Tibial nerve (tissue), 4 donors: ENCODE measurements around the gene AP5Z1. TPM values are rescaled to one million over a fixed set of nuclear protein-coding genes. Genes with fewer than 3 reads are reported as not detected.

Source experiments
- DNase-seq, 2 donors: peaks; one replicate each; pipeline ENCODE4 v3.0.0-alpha.2; 2019; ENCODE audit warnings: low spot score in 2 of 2
- H3K27ac ChIP-seq, 4 donors: fragments of 200-600 bp; sonication (generic) in 3 of 4; one replicate each; pipeline ENCODE4 v1.5.1; 2017 to 2019; ENCODE audit warnings: mild to moderate bottlenecking in 1 of 4
- H3K27me3 ChIP-seq, 2 donors: fragments of 200-600 bp; sonication (generic) in 1 of 2; one replicate each; pipeline versions ENCODE4 v1.5.1 to v1.6.0; 2017 to 2019
- H3K36me3 ChIP-seq, 3 donors: fragments of 200-600 bp; sonication (generic); one replicate each; pipeline ENCODE4 v1.5.1; 2018 to 2019
- H3K4me1 ChIP-seq, 4 donors: fragments of 200-600 bp; sonication (generic) in 3 of 4; one replicate each; pipeline ENCODE4 v1.5.1; 2017 to 2019
- H3K4me3 ChIP-seq, 4 donors: fragments of 200-600 bp; sonication (generic) in 3 of 4; one replicate each; pipeline ENCODE4 v1.5.1; 2017 to 2019; ENCODE audit warnings: mild to moderate bottlenecking in 1 of 4, moderate library complexity in 1 of 4
- H3K9me3 ChIP-seq, 4 donors: fragments of 200-600 bp; sonication (generic) in 3 of 4; one replicate each; pipeline ENCODE4 v1.5.1; 2017 to 2019
- EP300 ChIP-seq, 2 donors: sonication (generic); formaldehyde crosslinking; IDR thresholded peaks; one replicate each; pipeline ENCODE4 v1.6.1; 2017; ENCODE audit warnings: antibody characterized with exemption in 2 of 2, mild to moderate bottlenecking in 1 of 2
- POLR2A ChIP-seq, 2 donors: fragments of 450-650 bp; IDR thresholded peaks; one replicate each; pipeline ENCODE4 v1.6.1; 2017; ENCODE audit warnings: antibody characterized with exemption in 2 of 2, mild to moderate bottlenecking in 2 of 2, moderate library complexity in 2 of 2
- WGBS, 2 donors: methylation state at CpG; one replicate each; pipeline ENCODE4 v1.1.5; 2018; 5-methylcytosine and 5-hydroxymethylcytosine counted together
- total RNA-seq, 4 donors: library from RNA; depleted of rRNA; stranded (reverse); fragments of >200 nt; gene quantifications; one replicate each; pipeline ENCODE4 v1.1.0, GENCODE V29; 2016
- TF ChIP-seq, protein P1 (sequence below), 5 experiments: fragments of 200-600 bp in 3 of 5; fragments of 450-650 bp in 2 of 5; sonication (generic) in 3 of 5; IDR thresholded peaks; one replicate each; pipeline ENCODE4 v1.5.1; 2016 to 2019; ENCODE audit warnings: antibody characterized with exemption in 5 of 5, mild to moderate bottlenecking in 3 of 5, moderate library complexity in 2 of 5

AP5Z1 gene
- total RNA-seq, 4 donors from 2014 or later = 26.0 to 61.8 (median 40.7) TPM

DNA sequence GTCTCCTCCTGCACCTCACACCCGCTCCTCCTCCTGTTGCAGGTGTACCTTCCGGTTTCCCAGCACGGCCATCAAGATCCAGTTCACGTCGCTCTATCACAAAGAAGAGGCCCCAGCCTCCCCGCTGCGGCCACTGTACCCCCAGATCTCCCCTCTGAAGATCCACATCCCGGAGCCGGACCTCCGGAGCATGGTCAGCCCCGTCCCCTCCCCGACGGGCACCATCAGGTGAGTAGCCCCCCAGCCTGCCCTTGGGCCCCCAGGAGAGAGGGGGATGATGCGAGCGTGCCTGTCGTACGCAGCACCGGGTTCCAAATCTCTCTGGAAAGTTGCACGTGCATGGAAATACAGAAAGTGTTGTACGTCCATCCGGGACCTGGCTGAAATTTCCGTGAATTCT, 34.6 kb upstream of the AP5Z1 start:
- no peak for DNase-seq
- peaks cover 0 to 48% (median 26%) of the 10 kb centered on the region in 4 donors for H3K4me1 ChIP-seq
- TF ChIP-seq POLR2A (IDR thresholded peaks at IDR 0.05) (no peak), EP300 (IDR thresholded peaks at IDR 0.05) (no peak)
- TF ChIP-seq, protein P1, sequence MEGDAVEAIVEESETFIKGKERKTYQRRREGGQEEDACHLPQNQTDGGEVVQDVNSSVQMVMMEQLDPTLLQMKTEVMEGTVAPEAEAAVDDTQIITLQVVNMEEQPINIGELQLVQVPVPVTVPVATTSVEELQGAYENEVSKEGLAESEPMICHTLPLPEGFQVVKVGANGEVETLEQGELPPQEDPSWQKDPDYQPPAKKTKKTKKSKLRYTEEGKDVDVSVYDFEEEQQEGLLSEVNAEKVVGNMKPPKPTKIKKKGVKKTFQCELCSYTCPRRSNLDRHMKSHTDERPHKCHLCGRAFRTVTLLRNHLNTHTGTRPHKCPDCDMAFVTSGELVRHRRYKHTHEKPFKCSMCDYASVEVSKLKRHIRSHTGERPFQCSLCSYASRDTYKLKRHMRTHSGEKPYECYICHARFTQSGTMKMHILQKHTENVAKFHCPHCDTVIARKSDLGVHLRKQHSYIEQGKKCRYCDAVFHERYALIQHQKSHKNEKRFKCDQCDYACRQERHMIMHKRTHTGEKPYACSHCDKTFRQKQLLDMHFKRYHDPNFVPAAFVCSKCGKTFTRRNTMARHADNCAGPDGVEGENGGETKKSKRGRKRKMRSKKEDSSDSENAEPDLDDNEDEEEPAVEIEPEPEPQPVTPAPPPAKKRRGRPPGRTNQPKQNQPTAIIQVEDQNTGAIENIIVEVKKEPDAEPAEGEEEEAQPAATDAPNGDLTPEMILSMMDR (IDR thresholded peaks at IDR 0.05) = no peak
- peaks cover 2 to 33% (median 7%) of the 10 kb centered on the region in 3 donors for H3K36me3 ChIP-seq
- H3K27ac ChIP-seq = no peak overlapping the region
- WGBS, 2 donors = 96 to 97% methylated on average over 21 to 22 of the region's 22 CpGs
- no peak overlapping the region for H3K4me3 ChIP-seq
- H3K27me3 ChIP-seq = no peaks in the 10 kb centered on the region
- no peaks in the 10 kb centered on the region for H3K9me3 ChIP-seq

DNA sequence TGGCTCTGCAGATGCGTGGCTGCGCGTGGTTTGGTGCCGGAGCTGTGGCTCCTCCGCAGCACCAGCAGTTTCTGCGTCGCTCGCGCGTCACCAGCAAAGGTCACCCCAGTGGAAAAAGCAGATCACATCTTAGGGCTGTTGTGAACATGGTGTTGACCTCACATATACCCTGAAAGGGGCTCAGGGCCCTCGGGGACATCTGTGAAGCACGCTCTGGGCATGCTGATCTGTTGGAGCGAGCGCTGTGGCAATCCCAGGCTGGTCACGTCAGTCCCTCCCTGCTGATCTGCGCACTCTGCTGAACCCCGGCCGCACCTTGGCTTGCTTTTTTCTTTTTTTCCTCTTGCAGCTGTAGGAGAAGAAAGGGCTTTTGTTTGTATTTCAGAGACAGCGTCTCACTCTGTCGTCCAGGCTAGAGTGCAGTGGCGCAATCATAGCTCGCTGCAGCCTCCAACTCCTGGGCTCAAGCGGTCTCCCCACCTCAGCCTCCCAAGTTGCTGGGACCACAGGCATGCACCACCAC, 33.3 kb upstream of the AP5Z1 start:
- H3K27me3 ChIP-seq = no peaks in the 10 kb centered on the region
- DNase-seq = no peak
- H3K36me3 ChIP-seq = peaks cover 2 to 36% (median 7%) of the 10 kb centered on the region in 3 donors
- TF ChIP-seq, protein P1 (IDR thresholded peaks at IDR 0.05) = no peak
- peak in 1 of 2 donors; percentile 25 for TF ChIP-seq EP300 (IDR thresholded peaks at IDR 0.05)
- TF ChIP-seq POLR2A (IDR thresholded peaks at IDR 0.05) = no peak
- peaks cover 0 to 61% (median 38%) of the 10 kb centered on the region in 4 donors for H3K4me1 ChIP-seq
- H3K9me3 ChIP-seq = no peaks in the 10 kb centered on the region
- H3K4me3 ChIP-seq = no peak overlapping the region
- 90 to 91% methylated on average over 23 of the region's 23 CpGs for WGBS, 2 donors
- peak overlapping the region in 1 of 4 donors; percentile 94 for H3K27ac ChIP-seq

DNA sequence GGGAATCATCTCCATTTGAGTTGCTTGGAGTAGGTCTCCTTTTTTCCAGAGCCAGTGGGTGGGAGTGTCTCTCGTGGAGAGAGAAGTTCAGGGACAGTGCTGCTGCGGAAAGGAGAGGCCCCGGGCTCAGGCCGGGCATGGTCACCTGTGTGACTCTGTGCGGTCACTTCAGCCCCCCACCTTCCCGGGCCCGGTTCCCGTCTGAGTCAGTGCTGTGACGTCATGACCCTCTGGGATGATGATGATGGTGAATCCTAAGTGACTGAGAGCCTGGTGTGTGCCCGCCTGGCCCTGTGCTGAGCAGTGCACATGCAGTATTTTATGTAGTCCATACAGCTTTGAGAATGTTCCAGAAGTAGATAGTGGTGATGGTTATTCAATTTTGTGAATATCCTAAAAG, 32.6 kb upstream of the AP5Z1 start:
- TF ChIP-seq, protein P1 (IDR thresholded peaks at IDR 0.05) = no peak
- no peak for TF ChIP-seq EP300 (IDR thresholded peaks at IDR 0.05)
- no peak for TF ChIP-seq POLR2A (IDR thresholded peaks at IDR 0.05)
- DNase-seq = no peak
- H3K4me1 ChIP-seq = peaks cover 0 to 68% (median 41%) of the 10 kb centered on the region in 4 donors
- peaks cover 2 to 44% (median 7%) of the 10 kb centered on the region in 3 donors for H3K36me3 ChIP-seq
- H3K27ac ChIP-seq = peak overlapping the region in 2 of 4 donors; percentile 22 to 94
- no peaks in the 10 kb centered on the region for H3K9me3 ChIP-seq
- H3K27me3 ChIP-seq = no peaks in the 10 kb centered on the region
- WGBS, 2 donors = 90 to 95% methylated on average over 10 of the region's 10 CpGs
- no peak overlapping the region for H3K4me3 ChIP-seq

DNA sequence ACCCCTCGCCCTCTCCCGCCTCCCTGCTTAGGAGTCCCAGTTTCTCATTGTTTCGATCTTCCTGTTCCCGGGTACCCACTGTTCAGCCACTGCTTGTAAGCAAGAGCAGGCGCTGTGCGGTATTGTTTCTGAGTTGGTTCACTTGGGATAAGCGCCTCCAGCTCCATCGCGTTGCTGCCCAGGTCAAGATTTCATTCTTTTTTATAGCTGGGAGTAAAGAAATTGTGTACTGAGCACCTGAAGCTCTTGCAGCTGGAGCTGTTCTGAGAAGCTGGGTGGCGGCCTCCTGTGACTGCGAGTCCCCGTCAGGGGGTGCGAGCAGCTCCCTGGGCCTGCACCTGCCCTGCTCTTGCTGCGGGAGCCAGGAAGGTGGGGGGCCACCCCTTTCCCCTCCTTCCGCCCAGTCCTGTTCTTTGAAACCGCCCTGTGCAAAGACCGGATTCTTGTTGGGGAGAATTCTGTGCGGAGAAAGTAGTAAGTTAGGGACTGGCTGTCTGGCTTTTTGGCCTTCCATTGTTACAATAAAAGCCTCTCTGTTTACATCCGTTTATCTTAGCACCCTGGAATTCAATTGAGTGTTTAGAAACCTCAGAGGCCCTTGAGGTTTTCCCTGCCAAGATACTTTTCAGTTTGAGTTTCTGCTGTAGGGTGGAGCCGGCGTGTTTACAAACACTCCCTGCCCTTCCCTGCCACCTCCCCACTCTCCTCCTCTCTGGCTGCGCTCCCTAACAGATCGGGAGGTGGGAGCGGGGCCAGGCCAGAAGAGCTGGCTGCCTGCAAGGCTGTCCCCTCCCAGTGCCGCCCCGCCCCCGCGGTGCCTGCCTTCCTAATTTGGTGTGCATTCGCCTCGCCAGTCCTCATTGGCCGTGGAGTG, 30.8 kb upstream of the AP5Z1 start:
- peaks cover 2 to 60% (median 7%) of the 10 kb centered on the region in 3 donors for H3K36me3 ChIP-seq
- H3K9me3 ChIP-seq = no peaks in the 10 kb centered on the region
- 17 to 19% methylated on average over 30 to 31 of the region's 31 CpGs for WGBS, 2 donors
- H3K4me3 ChIP-seq = peak overlapping the region; percentile 3 to 46 (median 26)
- H3K4me1 ChIP-seq = peaks cover 0 to 64% (median 33%) of the 10 kb centered on the region in 4 donors
- H3K27me3 ChIP-seq = no peaks in the 10 kb centered on the region
- peak overlapping the region; percentile 63 to 96 (median 89) for H3K27ac ChIP-seq
- DNase-seq = peak; percentile 96 to 98
- TF ChIP-seq, protein P1 (IDR thresholded peaks at IDR 0.05) = no peak
- peak in 1 of 2 donors; percentile 27 for TF ChIP-seq POLR2A (IDR thresholded peaks at IDR 0.05)
- TF ChIP-seq EP300 (IDR thresholded peaks at IDR 0.05) = peak in 1 of 2 donors; percentile 90
